ENCODE data around the gene TGDS. TPM values are rescaled to one million over a fixed set of nuclear protein-coding genes. Genes with fewer than 3 reads are reported as not detected.

Gene TGDS, protein sequence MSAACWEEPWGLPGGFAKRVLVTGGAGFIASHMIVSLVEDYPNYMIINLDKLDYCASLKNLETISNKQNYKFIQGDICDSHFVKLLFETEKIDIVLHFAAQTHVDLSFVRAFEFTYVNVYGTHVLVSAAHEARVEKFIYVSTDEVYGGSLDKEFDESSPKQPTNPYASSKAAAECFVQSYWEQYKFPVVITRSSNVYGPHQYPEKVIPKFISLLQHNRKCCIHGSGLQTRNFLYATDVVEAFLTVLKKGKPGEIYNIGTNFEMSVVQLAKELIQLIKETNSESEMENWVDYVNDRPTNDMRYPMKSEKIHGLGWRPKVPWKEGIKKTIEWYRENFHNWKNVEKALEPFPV
- total RNA-seq: 16.4 TPM

DNA sequence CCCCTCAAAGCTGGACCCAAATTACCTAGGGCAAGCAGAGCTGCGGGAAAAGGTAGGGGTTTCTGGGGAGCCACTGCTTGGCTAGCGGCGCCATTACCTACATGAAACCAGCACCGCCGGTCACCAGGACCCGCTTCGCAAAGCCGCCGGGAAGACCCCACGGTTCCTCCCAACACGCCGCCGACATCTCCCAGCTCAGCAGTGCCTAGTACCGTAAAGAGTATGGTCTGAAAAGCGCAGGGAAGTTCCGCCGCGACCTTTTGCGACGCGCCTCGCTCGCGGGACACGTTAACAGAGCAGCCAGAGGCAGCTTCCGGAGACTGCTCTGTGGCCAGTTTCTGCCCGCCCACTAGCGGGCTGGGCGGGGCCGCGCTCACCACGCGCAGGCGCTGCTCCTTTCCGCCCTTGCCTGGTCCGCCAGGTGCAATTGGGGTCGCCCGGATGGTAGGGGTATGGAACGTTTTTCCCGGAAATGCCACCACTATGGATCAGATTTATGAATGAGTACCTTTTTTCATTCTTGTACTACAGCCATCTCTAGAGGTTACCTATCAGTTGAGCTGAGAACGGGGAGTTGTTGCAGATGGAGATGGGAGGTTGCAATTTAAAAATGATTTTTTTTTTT, at the start of gene TGDS:
Gene TGDS, minus strand, starts transcription at position 203 of the 625 bp plus-strand sequence. Its CDS starts 16 bp downstream, at position 187.

DNA sequence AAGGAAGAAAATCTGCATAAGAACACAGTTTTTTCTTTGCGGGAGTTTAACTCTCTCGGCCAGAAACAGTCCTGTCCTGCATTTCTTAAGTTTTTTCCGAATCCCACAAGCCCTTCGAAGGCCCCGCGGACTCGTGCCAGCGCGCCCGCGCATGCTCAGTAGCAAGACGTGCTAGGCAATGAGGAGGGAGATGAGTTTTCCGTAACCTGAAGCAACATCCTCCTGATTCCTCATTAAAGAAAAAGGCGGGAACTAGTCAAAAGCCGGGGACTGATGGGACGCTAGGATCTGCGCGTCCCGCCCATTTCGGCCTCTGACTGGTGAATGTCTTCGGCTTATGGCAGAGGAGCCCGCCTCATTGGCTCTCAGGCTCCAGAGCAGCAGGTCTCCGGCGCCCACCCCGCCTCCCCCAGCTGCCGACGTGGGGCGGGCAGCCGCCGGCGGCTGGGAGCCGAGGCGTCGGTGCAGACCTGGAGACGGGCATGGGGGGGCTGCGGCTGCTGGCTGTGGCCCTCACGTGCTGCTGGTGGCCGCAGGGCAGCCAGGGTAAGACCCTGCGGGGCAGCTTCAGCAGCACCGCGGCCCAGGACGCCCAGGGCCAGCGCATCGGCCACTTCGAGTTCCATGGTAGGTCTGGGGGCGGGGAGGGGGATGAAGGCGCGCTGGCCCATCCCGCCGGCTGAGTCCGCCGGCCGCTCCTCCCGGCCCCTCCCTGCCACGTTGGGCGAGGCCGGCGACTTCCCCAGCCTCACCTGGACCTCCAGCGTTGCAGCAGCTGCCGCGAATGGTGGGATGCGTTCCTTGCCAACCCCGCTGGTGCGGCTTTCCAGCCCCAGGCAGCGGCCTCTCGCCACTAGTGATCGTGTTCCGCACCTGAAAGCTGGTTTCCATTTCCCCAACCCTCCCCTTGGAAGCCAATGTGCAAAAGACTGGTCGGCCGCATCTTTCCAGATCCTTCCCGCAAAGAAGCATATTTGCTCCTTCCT, 5.8 kb upstream of the TGDS start, which contains the start of gene GPR180:
Gene GPR180, plus strand, starts transcription at position 412 of the 986 bp plus-strand sequence. Its CDS starts 71 bp downstream, at position 483.

Other genes starting within 250 kb of the TGDS start
- gene DCT, start 116.5 kb downstream of the TGDS start, total RNA-seq: 0.41 TPM
- gene GPR180, start 5.7 kb upstream of the TGDS start, total RNA-seq: 6.7 TPM
- gene SOX21, start 116.4 kb upstream of the TGDS start, total RNA-seq: not detected